Right renal pelvis (tissue), 4 donors: ENCODE results near the gene C10orf67. TPM values are rescaled to one million over a fixed set of nuclear protein-coding genes. Genes with fewer than 3 reads are reported as not detected.
"Not testable (repeated sequence)": the region's sequence is repeated elsewhere in the genome, so short reads cannot be mapped to it uniquely, and the experiment has no call there.

ENCODE experiments used
- DNase-seq, 4 donors: peaks; one replicate each; pipeline ENCODE4 v3.0.0-alpha.2; 2013; ENCODE audit warnings: low read depth in 4 of 4, low spot score in 3 of 4, missing footprints in 1 of 4
- polyA plus RNA-seq, 4 donors: library from polyadenylated mRNA; unstranded; fragments of 120-200 nt; gene quantifications; one replicate each; pipeline ENCODE4 v1.2.1, GENCODE V29; 2013; ENCODE audit not compliant: insufficient read length in 4 of 4

Gene C10orf67
- polyA plus RNA-seq, 4 donors, result 1.4 to 2.4 (median 1.8) TPM

GRCh38 chr10:23326544-23327307, 17.9 kb downstream of the C10orf67 start:
- DNase-seq, result no peak

- no peak for DNase-seq
Observed at GRCh38 chr10:23325132-23325531, 19.5 kb downstream of the C10orf67 start.

GRCh38 chr10:23324351-23324750, 20.2 kb downstream of the C10orf67 start:
- DNase-seq, result no peak

GRCh38 chr10:23322082-23322481, 22.5 kb downstream of the C10orf67 start:
- DNase-seq, result no peak

- no peak for DNase-seq
Observed at GRCh38 chr10:23319835-23320234, 24.8 kb downstream of the C10orf67 start.

GRCh38 chr10:23318359-23318758, 26.2 kb downstream of the C10orf67 start:
- DNase-seq, result no peak

GRCh38 chr10:23317416-23317815, 27.2 kb downstream of the C10orf67 start:
- DNase-seq, result no peak

GRCh38 chr10:23316406-23316805, 28.2 kb downstream of the C10orf67 start:
- no peak for DNase-seq

GRCh38 chr10:23315966-23316365, 28.6 kb downstream of the C10orf67 start:
- DNase-seq, result no peak

GRCh38 chr10:23314835-23315239, 29.8 kb downstream of the C10orf67 start:
- DNase-seq, result peak; percentile 58 to 71 (median 67)

- no peak for DNase-seq
Observed at GRCh38 chr10:23311034-23311433, 33.6 kb downstream of the C10orf67 start.

GRCh38 chr10:23310404-23310803, 34.2 kb downstream of the C10orf67 start:
- peak in 1 of 4 donors; percentile 20 for DNase-seq

- not testable (repeated sequence) for DNase-seq
Observed at GRCh38 chr10:23299961-23300360, 44.6 kb downstream of the C10orf67 start.

GRCh38 chr10:23294638-23295247, 49.9 kb downstream of the C10orf67 start:
- no peak for DNase-seq

GRCh38 chr10:23293973-23294590, 50.5 kb downstream of the C10orf67 start:
- no peak for DNase-seq

- DNase-seq, result no peak
Observed at GRCh38 chr10:23293145-23293724, 51.4 kb downstream of the C10orf67 start.

- DNase-seq, result no peak
Observed at GRCh38 chr10:23291551-23292334, 52.9 kb downstream of the C10orf67 start.

- DNase-seq, result no peak
Observed at GRCh38 chr10:23284674-23285335, 59.8 kb downstream of the C10orf67 start.

GRCh38 chr10:23284155-23284554, 60.4 kb downstream of the C10orf67 start:
- DNase-seq, result no peak

- no peak for DNase-seq
Observed at GRCh38 chr10:23283680-23284079, 60.9 kb downstream of the C10orf67 start.
